ENCODE results near the gene SHD.

SHD gene

GRCh38 chr19:4288091-4288777 is 9.2 kb downstream of the SHD start:
- Mint-ChIP-seq H3K9me3 (no peaks in the 10 kb centered on the region), H3K27me3 (ENCODE audit: low read depth, poor library complexity) (peaks cover 53% of the 10 kb centered on the region), H3K4me3 (no peak overlapping the region), H3K4me1 (peaks cover 16% of the 10 kb centered on the region), H3K36me3 (ENCODE audit: low read depth) (no peaks in the 10 kb centered on the region), H3K27ac (no peak overlapping the region)
- DNase-seq, result no peak
- TF ChIP-seq CTCF (IDR thresholded peaks at IDR 0.05), result no peak

GRCh38 chr19:4291184-4291732 is 12.2 kb downstream of the SHD start:
- Mint-ChIP-seq H3K4me1 (peaks cover 11% of the 10 kb centered on the region), H3K9me3 (no peaks in the 10 kb centered on the region), H3K36me3 (ENCODE audit: low read depth) (no peaks in the 10 kb centered on the region), H3K4me3 (no peak overlapping the region), H3K27me3 (ENCODE audit: low read depth, poor library complexity) (peaks cover 45% of the 10 kb centered on the region), H3K27ac (no peak overlapping the region)
- TF ChIP-seq CTCF (IDR thresholded peaks at IDR 0.05), result no peak
- DNase-seq, result no peak

- Mint-ChIP-seq H3K27me3 (ENCODE audit: low read depth, poor library complexity) (peaks cover 42% of the 10 kb centered on the region), H3K9me3 (no peaks in the 10 kb centered on the region), H3K4me1 (peaks cover 11% of the 10 kb centered on the region), H3K27ac (no peak overlapping the region), H3K4me3 (no peak overlapping the region), H3K36me3 (ENCODE audit: low read depth) (no peaks in the 10 kb centered on the region)
- DNase-seq, result no peak
- TF ChIP-seq CTCF (IDR thresholded peaks at IDR 0.05), result no peak
Observed at GRCh38 chr19:4292515-4292914, 13.4 kb downstream of the SHD start.

- Mint-ChIP-seq H3K36me3 (ENCODE audit: low read depth) (no peaks in the 10 kb centered on the region), H3K27ac (no peak overlapping the region), H3K4me1 (peaks cover 11% of the 10 kb centered on the region), H3K27me3 (ENCODE audit: low read depth, poor library complexity) (peaks cover 38% of the 10 kb centered on the region), H3K9me3 (no peaks in the 10 kb centered on the region), H3K4me3 (no peak overlapping the region)
- no peak for TF ChIP-seq CTCF (IDR thresholded peaks at IDR 0.05)
- DNase-seq, result no peak
Observed at GRCh38 chr19:4294389-4294788, 15.3 kb downstream of the SHD start.

GRCh38 chr19:4295972-4296771 is 17.1 kb downstream of the SHD start:
- DNase-seq, result no peak
- Mint-ChIP-seq H3K9me3 (no peaks in the 10 kb centered on the region), H3K36me3 (ENCODE audit: low read depth) (no peaks in the 10 kb centered on the region), H3K4me3 (no peak overlapping the region), H3K4me1 (peaks cover 8% of the 10 kb centered on the region), H3K27me3 (ENCODE audit: low read depth, poor library complexity) (peaks cover 39% of the 10 kb centered on the region), H3K27ac (no peak overlapping the region)
- no peak for TF ChIP-seq CTCF (IDR thresholded peaks at IDR 0.05)
